HCT116 (cell line): ENCODE results near the gene MTHFSD. TPM values are rescaled to one million over a fixed set of nuclear protein-coding genes. Genes with fewer than 3 reads are reported as not detected.

Experiments
- ATAC-seq: fragments of 200-7000 bp; cut with Tn5 transposase; 2 replicates; pipeline ENCODE4 v1.9.1; 2020; ENCODE audit warnings: mild to moderate bottlenecking, moderate library complexity
- BruUV-seq: library from RNA; stranded (reverse); fragments of 400-500 nt; replicated peaks from 2 replicates; lab custom pipeline; 2021; lab: Mats Ljungman, UMichigan
- CTCF ChIA-PET: fragments of 300-600 bp; sonication (Branson Sonifier 250); formaldehyde crosslinking; loops from one replicate; lab custom pipeline; 2021; ENCODE audit warnings: antibody characterized with exemption; lab: Charles Lee
- POLR2A ChIA-PET: fragments of 300-600, 350-600 bp; sonication (Branson Sonifier 250); formaldehyde crosslinking; loops from one replicate; lab custom pipeline; 2021; ENCODE audit warnings: antibody characterized with exemption; lab: Charles Lee
- RAD21 ChIA-PET, 2 experiments: fragments of 300-600 bp; sonication (Branson Sonifier 250); formaldehyde crosslinking; loops; one replicate each; lab custom pipeline; 2023; ENCODE audit warnings: low total read pairs in 2 of 2; ENCODE audit not compliant: uncharacterized antibody in 2 of 2, unreplicated experiment in 2 of 2, low non-redundant PET in 1 of 2; lab: Charles Lee
- DNase-seq: peaks from one replicate; pipeline ENCODE4 v3.0.0-alpha.2; 2010; ENCODE audit warnings: low read depth, low spot score
- H2AFZ ChIP-seq: fragments of 200-600 bp; shearing (Covaris generic), sonication (generic); 2 replicates; pipeline ENCODE4 v1.6.1; 2017; ENCODE audit warnings: low read depth, mixed run types, mixed read lengths, antibody characterized with exemption, low read length; ENCODE audit not compliant: poor library complexity, severe bottlenecking
- H3K27ac ChIP-seq: 2 replicates; pipeline ENCODE4 v1.5.1; 2012; ENCODE audit warnings: low read depth, low read length
- H3K27me3 ChIP-seq: fragments of 200-600 bp; sonication (generic); 2 replicates; pipeline ENCODE4 v1.6.1; 2016; ENCODE audit warnings: mixed run types, low read length, mixed read lengths; ENCODE audit not compliant: insufficient read depth
- H3K36me3 ChIP-seq, 2 experiments: fragments of 200-500 bp in 1 of 2; fragments of 200-600 bp in 1 of 2; sonication (Bioruptor generic) in 1 of 2; sonication (generic) in 1 of 2; 2 replicates each; pipeline versions ENCODE4 v1.5.1 to v1.6.1; 2014 to 2016; ENCODE audit warnings: low read length in 2 of 2, inconsistent platforms in 1 of 2, mixed read lengths in 1 of 2, mixed run types in 1 of 2; ENCODE audit not compliant: insufficient read depth in 2 of 2, control insufficient read depth in 1 of 2
- H3K4me1 ChIP-seq, 2 experiments: fragments of 200-600 bp in 1 of 2; sonication (generic) in 1 of 2; 2 replicates each; pipeline versions ENCODE4 v1.5.1 to v1.6.1; 2012 to 2017; ENCODE audit warnings: low read length in 2 of 2, inconsistent platforms in 1 of 2, mild to moderate bottlenecking in 1 of 2, mixed read lengths in 1 of 2, mixed run types in 1 of 2, moderate library complexity in 1 of 2; ENCODE audit not compliant: insufficient read depth in 2 of 2, control insufficient read depth in 1 of 2
- H3K4me2 ChIP-seq: fragments of 200-600 bp; sonication (generic); 2 replicates; pipeline ENCODE4 v1.6.1; 2017; ENCODE audit warnings: mixed run types, low read length, mixed read lengths
- H3K4me3 ChIP-seq, 2 experiments: fragments of 200-600 bp in 1 of 2; sonication (generic) in 1 of 2; replicated peaks in 1 of 2; 2 replicates each; pipeline ENCODE4 v1.5.1; 2011 to 2016; ENCODE audit warnings: low read length in 2 of 2, control low read depth in 1 of 2, low read depth in 1 of 2, mild to moderate bottlenecking in 1 of 2, mixed read lengths in 1 of 2, mixed run types in 1 of 2
- H3K79me2 ChIP-seq: fragments of 200-600 bp; sonication (generic); 2 replicates; pipeline ENCODE4 v1.6.1; 2017; ENCODE audit warnings: mild to moderate bottlenecking, mixed run types, low read length, moderate library complexity, mixed read lengths; ENCODE audit not compliant: insufficient read depth
- H3K9ac ChIP-seq: fragments of 200-600 bp; sonication (generic); 2 replicates; pipeline ENCODE4 v1.6.1; 2016; ENCODE audit warnings: low read length, mixed read lengths
- H3K9me2 ChIP-seq: fragments of 200-600 bp; sonication (generic), shearing (Covaris generic); 2 replicates; pipeline ENCODE4 v1.6.1; 2017; ENCODE audit warnings: mixed run types, mild to moderate bottlenecking, moderate library complexity; ENCODE audit not compliant: insufficient read depth
- H3K9me3 ChIP-seq, 2 experiments: fragments of 200-500 bp in 1 of 2; fragments of 200-600 bp in 1 of 2; sonication (Bioruptor generic) in 1 of 2; sonication (generic) in 1 of 2; 2 replicates each; pipeline ENCODE4 v1.6.1; 2014 to 2017; ENCODE audit warnings: low read length in 2 of 2, mixed read lengths in 2 of 2, inconsistent platforms in 1 of 2, low read depth in 1 of 2, mild to moderate bottlenecking in 1 of 2, mixed run types in 1 of 2, moderate library complexity in 1 of 2; ENCODE audit not compliant: control insufficient read depth in 1 of 2, insufficient read depth in 1 of 2
- H4K20me1 ChIP-seq: fragments of 200-600 bp; sonication (generic), shearing (Covaris generic); 2 replicates; pipeline ENCODE4 v1.6.1; 2017; ENCODE audit warnings: mixed run types, mild to moderate bottlenecking, moderate library complexity; ENCODE audit not compliant: insufficient read depth
- CBX3 ChIP-seq: IDR thresholded peaks from 2 replicates; pipeline ENCODE4 v1.6.1; 2012; ENCODE audit warnings: low read depth
- CEBPB ChIP-seq: IDR thresholded peaks from 2 replicates; pipeline ENCODE4 v1.6.1; 2012; ENCODE audit warnings: low read depth
- ELF1 ChIP-seq: IDR thresholded peaks from 2 replicates; pipeline ENCODE4 v1.6.1; 2012; ENCODE audit warnings: low read depth, borderline replicate concordance
- EZH2 ChIP-seq: fragments of 200-600 bp; sonication (generic); IDR thresholded peaks from 2 replicates; pipeline ENCODE4 v1.6.1; 2017; ENCODE audit warnings: antibody characterized with exemption, mixed run types
- EZH2phosphoT487 ChIP-seq: fragments of 200-600 bp; IDR thresholded peaks from 2 replicates; pipeline ENCODE4 v1.6.1; 2018; ENCODE audit warnings: antibody characterized with exemption, borderline replicate concordance
- FOSL1 ChIP-seq: IDR thresholded peaks from 2 replicates; pipeline ENCODE4 v1.6.1; 2012; ENCODE audit warnings: low read depth
- JUND ChIP-seq: IDR thresholded peaks from 2 replicates; pipeline ENCODE4 v1.6.1; 2012
- POLR2AphosphoS5 ChIP-seq: IDR thresholded peaks from 2 replicates; pipeline ENCODE4 v1.6.1; 2011; ENCODE audit warnings: mild to moderate bottlenecking, low read depth, low read length, moderate library complexity
- TCF7L2 ChIP-seq: IDR thresholded peaks from 2 replicates; pipeline ENCODE4 v1.7.0; 2011; ENCODE audit warnings: borderline replicate concordance, inconsistent platforms; ENCODE audit not compliant: insufficient read depth, insufficient read length; ENCODE audit errors: extremely low read depth
- intact Hi-C: fragments of 100-400 bp; cut with micrococcal nuclease; formaldehyde crosslinking; loops from 2 replicates; pipeline ENCODE4 v1.10.0; 2022
- total RNA-seq: library from RNA; stranded (reverse); gene quantifications from one replicate; pipeline ENCODE4 v1.2.1, GENCODE V29; 2021; ENCODE audit not compliant: unreplicated experiment
- TF ChIP-seq, protein P1 (sequence below): IDR thresholded peaks from 2 replicates; pipeline ENCODE4 v1.6.1; 2012; ENCODE audit warnings: low read depth

Gene MTHFSD
- total RNA-seq, 1 experiment from 2014 or later: 33.1 TPM

DNA sequence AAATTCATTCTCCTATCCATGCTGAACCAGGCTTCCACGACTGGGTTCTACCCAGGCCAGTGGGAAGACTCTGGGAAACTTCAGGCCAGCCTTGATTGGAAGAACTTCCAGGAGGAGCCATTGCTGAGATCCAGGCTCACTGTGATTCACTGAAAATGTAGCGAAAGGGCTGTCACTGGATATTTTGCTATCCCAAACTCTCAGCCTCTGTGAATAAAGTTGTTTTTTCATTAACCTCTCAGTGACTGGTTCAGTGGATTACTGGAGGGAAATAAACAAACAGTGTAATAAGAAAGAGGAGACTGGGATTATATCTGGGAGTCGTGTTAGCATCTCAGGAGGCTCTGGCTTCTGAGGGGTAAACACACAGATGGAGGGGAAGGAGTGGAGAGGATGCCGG is 26.4 kb upstream of the MTHFSD start:
- ChIA-PET CTCF (no interaction called here), POLR2A (no interaction called here), RAD21 (no interaction called here)
- H3K36me3 ChIP-seq: no peaks in the 10 kb centered on the region
- H2AFZ ChIP-seq: no peak overlapping the region
- no peaks in the 10 kb centered on the region for H3K27me3 ChIP-seq
- intact Hi-C loops: no loop called here
- no peak overlapping the region for H3K4me2 ChIP-seq
- no TSS peak for BruUV-seq
- DNase-seq (no peak), ATAC-seq (no peak)
- H3K9me2 ChIP-seq: no peaks in the 10 kb centered on the region
- TF ChIP-seq POLR2AphosphoS5 (no peak), ELF1 (no peak), EZH2phosphoT487 (no peak), TCF7L2 (no peak)
- TF ChIP-seq, protein P1, sequence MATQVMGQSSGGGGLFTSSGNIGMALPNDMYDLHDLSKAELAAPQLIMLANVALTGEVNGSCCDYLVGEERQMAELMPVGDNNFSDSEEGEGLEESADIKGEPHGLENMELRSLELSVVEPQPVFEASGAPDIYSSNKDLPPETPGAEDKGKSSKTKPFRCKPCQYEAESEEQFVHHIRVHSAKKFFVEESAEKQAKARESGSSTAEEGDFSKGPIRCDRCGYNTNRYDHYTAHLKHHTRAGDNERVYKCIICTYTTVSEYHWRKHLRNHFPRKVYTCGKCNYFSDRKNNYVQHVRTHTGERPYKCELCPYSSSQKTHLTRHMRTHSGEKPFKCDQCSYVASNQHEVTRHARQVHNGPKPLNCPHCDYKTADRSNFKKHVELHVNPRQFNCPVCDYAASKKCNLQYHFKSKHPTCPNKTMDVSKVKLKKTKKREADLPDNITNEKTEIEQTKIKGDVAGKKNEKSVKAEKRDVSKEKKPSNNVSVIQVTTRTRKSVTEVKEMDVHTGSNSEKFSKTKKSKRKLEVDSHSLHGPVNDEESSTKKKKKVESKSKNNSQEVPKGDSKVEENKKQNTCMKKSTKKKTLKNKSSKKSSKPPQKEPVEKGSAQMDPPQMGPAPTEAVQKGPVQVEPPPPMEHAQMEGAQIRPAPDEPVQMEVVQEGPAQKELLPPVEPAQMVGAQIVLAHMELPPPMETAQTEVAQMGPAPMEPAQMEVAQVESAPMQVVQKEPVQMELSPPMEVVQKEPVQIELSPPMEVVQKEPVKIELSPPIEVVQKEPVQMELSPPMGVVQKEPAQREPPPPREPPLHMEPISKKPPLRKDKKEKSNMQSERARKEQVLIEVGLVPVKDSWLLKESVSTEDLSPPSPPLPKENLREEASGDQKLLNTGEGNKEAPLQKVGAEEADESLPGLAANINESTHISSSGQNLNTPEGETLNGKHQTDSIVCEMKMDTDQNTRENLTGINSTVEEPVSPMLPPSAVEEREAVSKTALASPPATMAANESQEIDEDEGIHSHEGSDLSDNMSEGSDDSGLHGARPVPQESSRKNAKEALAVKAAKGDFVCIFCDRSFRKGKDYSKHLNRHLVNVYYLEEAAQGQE: no peak
- no peaks in the 10 kb centered on the region for H3K79me2 ChIP-seq
- no peak overlapping the region for H3K4me3 ChIP-seq
- H4K20me1 ChIP-seq: no peaks in the 10 kb centered on the region
- H3K27ac ChIP-seq: no peak overlapping the region
- H3K4me1 ChIP-seq: peaks cover 6 to 28% of the 10 kb centered on the region in 2 experiments; a peak in 3 of 4 replicates
- no peaks in the 10 kb centered on the region for H3K9me3 ChIP-seq
- no peak overlapping the region for H3K9ac ChIP-seq

DNA sequence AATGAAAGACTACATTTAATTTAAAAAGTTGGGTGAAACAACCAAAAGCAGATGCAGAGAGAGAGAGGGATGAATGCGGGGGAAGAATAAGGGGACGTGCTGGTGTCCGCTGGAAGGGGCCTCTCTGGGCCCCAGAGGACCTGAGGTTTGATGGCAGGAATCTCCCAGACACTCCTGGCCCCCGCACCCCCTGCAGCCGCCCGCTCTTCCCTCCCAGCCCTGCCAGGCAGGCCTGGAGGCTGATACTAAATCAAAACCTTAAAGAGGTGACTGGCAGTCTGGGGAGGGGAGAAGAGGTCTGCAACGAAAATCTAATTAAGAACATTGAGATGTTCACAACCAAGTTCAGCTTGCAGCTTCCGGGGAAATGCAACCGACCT is 25.7 kb upstream of the MTHFSD start:
- ChIA-PET POLR2A (no interaction called here), CTCF (no interaction called here), RAD21 (no interaction called here)
- Histone ChIP-seq H3K79me2 (no peaks in the 10 kb centered on the region), H4K20me1 (no peaks in the 10 kb centered on the region), H3K4me1 (peaks cover 6 to 31% of the 10 kb centered on the region in 2 experiments; a peak in 3 of 4 replicates), H3K27me3 (no peaks in the 10 kb centered on the region), H3K27ac (no peak overlapping the region), H3K9ac (no peak overlapping the region), H3K9me3 (no peaks in the 10 kb centered on the region), H3K9me2 (no peaks in the 10 kb centered on the region), H3K36me3 (no peaks in the 10 kb centered on the region), H3K4me2 (no peak overlapping the region), H3K4me3 (no peak overlapping the region), H2AFZ (no peak overlapping the region)
- no peak for DNase-seq
- BruUV-seq: no TSS peak
- intact Hi-C loops: no loop called here
- TF ChIP-seq, protein P1: no peak
- TF ChIP-seq TCF7L2 (no peak), JUND (no peak), ELF1 (no peak), EZH2 (no peak), EZH2phosphoT487 (no peak), CEBPB (no peak), CBX3 (no peak), FOSL1 (no peak)
- ATAC-seq: no peak
